DOHH2 (cell line): ENCODE data around the gene HMHB1.

Experiments
- H3F3A ChIP-seq: fragments of 200-600 bp; sonication (generic), shearing (Covaris generic); 2 replicates; pipeline ENCODE4 v1.6.0; 2016; ENCODE audit warnings: antibody characterized with exemption, mild to moderate bottlenecking; ENCODE audit not compliant: control insufficient read depth, insufficient read depth
- H3K27ac ChIP-seq: fragments of 200-600 bp; sonication (generic); 2 replicates; pipeline ENCODE4 v1.5.1; 2014; ENCODE audit warnings: low read depth, mild to moderate bottlenecking, low read length, moderate library complexity
- H3K27me3 ChIP-seq: fragments of 200-600 bp; sonication (generic); 2 replicates; pipeline ENCODE4 v1.6.1; 2014; ENCODE audit warnings: mild to moderate bottlenecking, low read length, mixed read lengths; ENCODE audit not compliant: control insufficient read depth
- H3K36me3 ChIP-seq: fragments of 200-600 bp; sonication (generic); 2 replicates; pipeline ENCODE4 v1.6.1; 2014; ENCODE audit warnings: mild to moderate bottlenecking, low read length, moderate library complexity, mixed read lengths; ENCODE audit not compliant: control insufficient read depth
- H3K4me1 ChIP-seq: fragments of 200-600 bp; sonication (generic); 2 replicates; pipeline ENCODE4 v1.6.1; 2014; ENCODE audit warnings: mild to moderate bottlenecking, low read length, mixed read lengths; ENCODE audit not compliant: control insufficient read depth
- H3K4me2 ChIP-seq: fragments of 200-600 bp; sonication (generic); 2 replicates; pipeline ENCODE4 v1.6.0; 2014; ENCODE audit warnings: mild to moderate bottlenecking, low read length, moderate library complexity
- H3K4me3 ChIP-seq: fragments of 200-600 bp; sonication (generic); 2 replicates; pipeline ENCODE4 v1.5.1; 2014; ENCODE audit warnings: mild to moderate bottlenecking, low read length, mixed read lengths
- H3K79me2 ChIP-seq: fragments of 200-600 bp; sonication (generic); 2 replicates; pipeline ENCODE4 v1.6.1; 2014; ENCODE audit warnings: mild to moderate bottlenecking, low read length, mixed read lengths; ENCODE audit not compliant: control insufficient read depth
- H3K9me2 ChIP-seq: fragments of 200-600 bp; sonication (generic); replicated peaks from 2 replicates; pipeline ENCODE4 v1.6.1; 2014; ENCODE audit warnings: mild to moderate bottlenecking, low read length, mixed read lengths; ENCODE audit not compliant: control insufficient read depth
- H3K9me3 ChIP-seq: fragments of 200-600 bp; sonication (generic); 2 replicates; pipeline ENCODE4 v1.6.1; 2014; ENCODE audit warnings: antibody characterized with exemption, low read length, mixed read lengths; ENCODE audit not compliant: control insufficient read depth, insufficient read depth
- H4K20me1 ChIP-seq: fragments of 200-600 bp; sonication (generic); 2 replicates; pipeline ENCODE4 v1.6.0; 2014; ENCODE audit warnings: low read depth, mild to moderate bottlenecking, antibody characterized with exemption, low read length, moderate library complexity; ENCODE audit not compliant: control insufficient read depth, insufficient read depth
- EZH2phosphoT487 ChIP-seq: fragments of 200-600 bp; sonication (generic); IDR thresholded peaks from 2 replicates; pipeline ENCODE4 v1.6.1; 2017; ENCODE audit warnings: borderline replicate concordance, mild to moderate bottlenecking, antibody characterized with exemption, low read length, moderate library complexity, mixed read lengths
- TF ChIP-seq, protein P1 (sequence below): fragments of 200-600 bp; sonication (generic); IDR thresholded peaks from one replicate; pipeline ENCODE4 v1.5.1; 2014; ENCODE audit warnings: antibody characterized with exemption, mild to moderate bottlenecking, low read depth, low read length; ENCODE audit not compliant: poor library complexity, severe bottlenecking

The HMHB1 gene

DNA sequence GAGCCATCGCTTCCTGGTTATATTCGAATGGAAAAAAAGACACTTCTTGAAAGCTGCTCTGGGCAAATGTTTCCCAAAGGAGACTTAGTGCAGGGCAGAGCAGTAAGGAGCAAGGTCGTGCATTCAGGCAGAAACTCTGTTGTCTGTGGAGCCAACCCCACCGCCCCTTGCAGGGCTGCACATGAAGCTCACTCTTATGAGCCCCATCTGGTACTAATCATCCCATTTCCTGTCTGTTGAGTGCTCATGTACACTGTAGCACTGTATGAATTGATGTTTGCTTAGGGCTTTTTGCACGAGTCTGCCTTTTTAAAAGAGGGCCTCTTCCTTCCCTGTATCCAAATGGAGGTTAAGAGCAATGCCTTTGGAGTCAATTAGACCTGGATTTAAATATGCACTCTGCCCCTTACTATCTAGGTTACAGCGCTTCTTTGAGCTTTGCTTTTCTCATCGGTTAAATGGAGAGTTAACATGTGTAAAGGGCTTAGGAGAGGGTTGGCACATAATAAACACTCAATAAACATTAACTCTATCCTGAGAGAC, 25.4 kb downstream of the HMHB1 start:
- Histone ChIP-seq H4K20me1 (no peaks in the 10 kb centered on the region), H3K9me2 (no peaks in the 10 kb centered on the region), H3K36me3 (no peaks in the 10 kb centered on the region), H3K79me2 (no peaks in the 10 kb centered on the region), H3K9me3 (no peaks in the 10 kb centered on the region), H3K4me2 (no peak overlapping the region), H3K4me1 (no peaks in the 10 kb centered on the region), H3F3A (no peaks in the 10 kb centered on the region), H3K27me3 (no peaks in the 10 kb centered on the region), H3K27ac (no peak overlapping the region), H3K4me3 (no peak overlapping the region)
- TF ChIP-seq EZH2phosphoT487 = no peak
- TF ChIP-seq, protein P1, sequence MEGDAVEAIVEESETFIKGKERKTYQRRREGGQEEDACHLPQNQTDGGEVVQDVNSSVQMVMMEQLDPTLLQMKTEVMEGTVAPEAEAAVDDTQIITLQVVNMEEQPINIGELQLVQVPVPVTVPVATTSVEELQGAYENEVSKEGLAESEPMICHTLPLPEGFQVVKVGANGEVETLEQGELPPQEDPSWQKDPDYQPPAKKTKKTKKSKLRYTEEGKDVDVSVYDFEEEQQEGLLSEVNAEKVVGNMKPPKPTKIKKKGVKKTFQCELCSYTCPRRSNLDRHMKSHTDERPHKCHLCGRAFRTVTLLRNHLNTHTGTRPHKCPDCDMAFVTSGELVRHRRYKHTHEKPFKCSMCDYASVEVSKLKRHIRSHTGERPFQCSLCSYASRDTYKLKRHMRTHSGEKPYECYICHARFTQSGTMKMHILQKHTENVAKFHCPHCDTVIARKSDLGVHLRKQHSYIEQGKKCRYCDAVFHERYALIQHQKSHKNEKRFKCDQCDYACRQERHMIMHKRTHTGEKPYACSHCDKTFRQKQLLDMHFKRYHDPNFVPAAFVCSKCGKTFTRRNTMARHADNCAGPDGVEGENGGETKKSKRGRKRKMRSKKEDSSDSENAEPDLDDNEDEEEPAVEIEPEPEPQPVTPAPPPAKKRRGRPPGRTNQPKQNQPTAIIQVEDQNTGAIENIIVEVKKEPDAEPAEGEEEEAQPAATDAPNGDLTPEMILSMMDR = no peak

DNA sequence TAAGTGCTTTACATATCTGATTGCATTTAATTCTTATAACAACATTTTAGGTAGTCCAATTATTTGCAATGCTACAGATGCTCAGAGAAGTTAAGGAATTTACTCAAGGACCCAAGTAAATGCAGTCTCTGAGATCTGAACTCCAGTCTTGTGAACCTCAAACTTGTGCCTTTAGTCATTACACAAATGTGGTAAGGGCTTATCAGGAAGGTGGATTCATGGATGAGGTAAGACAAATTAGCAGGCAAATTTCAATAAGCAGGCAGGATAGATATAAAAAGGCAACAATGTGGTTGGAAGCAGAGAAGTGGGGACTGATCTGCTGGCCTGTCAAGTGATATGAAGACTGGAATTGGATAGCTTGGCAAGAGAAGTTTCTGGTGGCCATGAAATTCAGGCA, 29.5 kb downstream of the HMHB1 start:
- Histone ChIP-seq H3K4me3 (no peak overlapping the region), H3K27me3 (no peaks in the 10 kb centered on the region), H3K27ac (no peak overlapping the region), H3K36me3 (no peaks in the 10 kb centered on the region), H3K9me3 (no peaks in the 10 kb centered on the region), H3K9me2 (no peaks in the 10 kb centered on the region), H4K20me1 (no peaks in the 10 kb centered on the region), H3F3A (no peaks in the 10 kb centered on the region), H3K4me1 (no peaks in the 10 kb centered on the region), H3K79me2 (no peaks in the 10 kb centered on the region), H3K4me2 (no peak overlapping the region)
- TF ChIP-seq, protein P1 = no peak
- no peak for TF ChIP-seq EZH2phosphoT487

DNA sequence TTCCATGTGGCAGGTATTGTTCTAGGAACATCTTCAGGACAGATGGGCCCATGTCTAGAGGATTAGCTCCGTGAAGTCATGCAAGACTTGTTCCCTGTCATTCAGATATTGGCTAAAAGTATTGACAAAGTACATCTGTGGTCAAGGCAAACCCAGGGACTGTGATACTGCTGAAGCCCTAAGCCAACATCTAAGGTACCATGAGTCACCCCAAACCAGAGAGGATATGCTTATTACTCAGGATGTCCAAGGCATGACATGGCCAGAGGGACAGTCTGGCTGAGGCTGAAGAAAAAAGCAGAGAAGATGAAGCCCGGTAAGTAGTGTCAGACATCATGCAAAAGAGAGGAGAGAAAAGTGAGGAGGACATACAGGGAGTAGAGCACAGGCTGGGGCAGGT, 31.0 kb downstream of the HMHB1 start:
- Histone ChIP-seq H3K27me3 (no peaks in the 10 kb centered on the region), H3K79me2 (no peaks in the 10 kb centered on the region), H4K20me1 (no peaks in the 10 kb centered on the region), H3K4me2 (no peak overlapping the region), H3K4me3 (no peak overlapping the region), H3K9me2 (no peaks in the 10 kb centered on the region), H3F3A (no peaks in the 10 kb centered on the region), H3K36me3 (no peaks in the 10 kb centered on the region), H3K27ac (no peak overlapping the region), H3K4me1 (no peaks in the 10 kb centered on the region), H3K9me3 (no peaks in the 10 kb centered on the region)
- TF ChIP-seq EZH2phosphoT487 = no peak
- TF ChIP-seq, protein P1 = no peak

DNA sequence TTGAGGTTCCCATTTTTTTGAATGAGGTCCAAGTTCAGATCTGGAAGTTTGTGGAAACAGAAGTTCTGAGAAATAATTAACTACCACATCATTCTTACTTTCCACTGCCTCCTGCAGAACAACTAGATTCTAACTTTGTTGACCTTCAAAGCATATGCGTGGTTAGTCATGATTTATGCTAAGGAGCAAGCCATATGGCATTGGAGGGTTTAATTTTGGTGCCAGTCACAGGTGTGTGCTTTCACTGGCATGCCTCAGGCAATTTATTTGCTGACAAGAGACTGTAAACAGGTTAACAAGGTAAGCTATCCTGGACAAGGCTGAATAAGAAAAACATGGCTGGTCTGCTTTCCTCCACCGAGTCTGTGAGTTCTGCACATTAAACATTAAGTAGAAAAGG, 31.5 kb downstream of the HMHB1 start:
- Histone ChIP-seq H3K9me3 (no peaks in the 10 kb centered on the region), H3K79me2 (no peaks in the 10 kb centered on the region), H3K9me2 (no peaks in the 10 kb centered on the region), H4K20me1 (no peaks in the 10 kb centered on the region), H3K4me3 (no peak overlapping the region), H3K36me3 (no peaks in the 10 kb centered on the region), H3F3A (no peaks in the 10 kb centered on the region), H3K27me3 (no peaks in the 10 kb centered on the region), H3K4me1 (no peaks in the 10 kb centered on the region), H3K27ac (no peak overlapping the region), H3K4me2 (no peak overlapping the region)
- TF ChIP-seq, protein P1 = no peak
- TF ChIP-seq EZH2phosphoT487 = no peak
